Myocyte (in vitro differentiated cells): Measurements from ENCODE around the gene KIAA1191. TPM values are rescaled to one million over a fixed set of nuclear protein-coding genes. Genes with fewer than 3 reads are reported as not detected.
"Not testable (repeated sequence)": the region's sequence is repeated elsewhere in the genome, so short reads cannot be mapped to it uniquely, and the experiment has no call there.

Experiments used
- DNase-seq: peaks from one replicate; pipeline ENCODE4 v3.0.0-alpha.2; 2012; ENCODE audit warnings: low read depth
- polyA plus RNA-seq: library from polyadenylated mRNA; unstranded; fragments of >200 nt; gene quantifications from one replicate; pipeline ENCODE4 v1.2.1, GENCODE V29; 2012; ENCODE audit warnings: missing spikeins
- total RNA-seq: library from RNA; depleted of rRNA; stranded (reverse); fragments of >200 nt; gene quantifications from 2 replicates; pipeline ENCODE4 v1.2.3, GENCODE V29; 2014

KIAA1191 gene
- 96.3 and 103 TPM in 2 replicates for total RNA-seq
- 152 TPM for polyA plus RNA-seq

- peak; percentile 94 for DNase-seq
Measured at GRCh38 chr5:176361437-176362232, at the start of gene KIAA1191. Gene KIAA1191 (minus strand): TSS chr5:176361764. CDS start chr5:176359508, 2,256 bp downstream.

GRCh38 chr5:176410486-176411180 is 49.1 kb upstream of the KIAA1191 start:
- DNase-seq: peak; percentile 49

GRCh38 chr5:176409765-176410164 is 48.2 kb upstream of the KIAA1191 start:
- DNase-seq: no peak

- no peak for DNase-seq
Measured at GRCh38 chr5:176408590-176408989, 47.0 kb upstream of the KIAA1191 start.

- DNase-seq: not testable (repeated sequence)
Measured at GRCh38 chr5:176408252-176408573, 46.6 kb upstream of the KIAA1191 start.

- DNase-seq: no peak
Measured at GRCh38 chr5:176407456-176408251, 46.1 kb upstream of the KIAA1191 start.

- DNase-seq: no peak
Measured at GRCh38 chr5:176406436-176407052, 45.0 kb upstream of the KIAA1191 start.

GRCh38 chr5:176405656-176406435 is 44.3 kb upstream of the KIAA1191 start:
- DNase-seq: no peak

- DNase-seq: no peak
Measured at GRCh38 chr5:176401281-176402205, 40.0 kb upstream of the KIAA1191 start.

- DNase-seq: peak; percentile 48
Measured at GRCh38 chr5:176400382-176401156, 39.0 kb upstream of the KIAA1191 start.

- DNase-seq: no peak
Measured at GRCh38 chr5:176397736-176398420, 36.3 kb upstream of the KIAA1191 start.

- no peak for DNase-seq
Measured at GRCh38 chr5:176396330-176396729, 34.8 kb upstream of the KIAA1191 start.

- no peak for DNase-seq
Measured at GRCh38 chr5:176394881-176395675, 33.5 kb upstream of the KIAA1191 start.

GRCh38 chr5:176394096-176394495 is 32.5 kb upstream of the KIAA1191 start:
- no peak for DNase-seq

GRCh38 chr5:176392526-176392925 is 31.0 kb upstream of the KIAA1191 start:
- peak; percentile 34 for DNase-seq

- DNase-seq: no peak
Measured at GRCh38 chr5:176391999-176392398, 30.4 kb upstream of the KIAA1191 start.

- DNase-seq: no peak
Measured at GRCh38 chr5:176391479-176391878, 29.9 kb upstream of the KIAA1191 start.
